GM12801 (cell line): ENCODE measurements around the gene MYO7B.

ENCODE experiments used
- TF ChIP-seq, protein P1 (sequence below): IDR thresholded peaks from one replicate; pipeline ENCODE4 v1.5.1; 2011; ENCODE audit warnings: control low read depth; ENCODE audit not compliant: insufficient read length; ENCODE audit errors: extremely low read depth

Gene MYO7B

DNA sequence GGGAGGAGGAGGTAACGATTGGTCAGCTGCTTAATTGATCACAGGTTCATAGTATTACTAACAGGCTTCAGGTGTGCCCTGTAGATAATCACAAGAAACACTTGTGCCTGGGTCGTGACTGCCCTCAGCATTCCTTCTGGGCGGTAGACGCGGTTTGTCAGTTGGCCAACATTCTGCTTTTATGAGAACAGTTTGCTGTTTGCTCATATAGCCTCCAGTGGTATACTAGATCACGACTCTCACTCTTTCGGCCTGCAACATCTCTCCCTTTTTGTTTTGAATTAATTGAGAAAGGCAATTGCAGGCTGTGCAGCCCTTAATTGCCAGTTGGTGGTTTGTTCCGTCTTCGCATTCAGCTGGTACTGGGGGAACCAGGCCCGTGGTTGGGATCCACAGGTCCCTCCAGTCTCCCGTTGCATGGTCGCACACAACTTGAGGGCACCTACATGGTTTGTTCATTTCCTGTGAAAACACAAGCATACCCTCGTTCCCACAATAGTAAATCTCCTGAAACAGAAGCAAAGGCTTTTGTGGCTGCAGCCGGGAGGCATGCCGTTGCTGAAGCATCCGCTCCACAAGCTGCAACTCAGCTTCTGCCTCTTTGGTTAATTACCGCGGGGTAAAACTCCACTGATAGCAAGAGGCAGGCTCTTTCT, 80.2 kb downstream of the MYO7B start:
- TF ChIP-seq, protein P1, sequence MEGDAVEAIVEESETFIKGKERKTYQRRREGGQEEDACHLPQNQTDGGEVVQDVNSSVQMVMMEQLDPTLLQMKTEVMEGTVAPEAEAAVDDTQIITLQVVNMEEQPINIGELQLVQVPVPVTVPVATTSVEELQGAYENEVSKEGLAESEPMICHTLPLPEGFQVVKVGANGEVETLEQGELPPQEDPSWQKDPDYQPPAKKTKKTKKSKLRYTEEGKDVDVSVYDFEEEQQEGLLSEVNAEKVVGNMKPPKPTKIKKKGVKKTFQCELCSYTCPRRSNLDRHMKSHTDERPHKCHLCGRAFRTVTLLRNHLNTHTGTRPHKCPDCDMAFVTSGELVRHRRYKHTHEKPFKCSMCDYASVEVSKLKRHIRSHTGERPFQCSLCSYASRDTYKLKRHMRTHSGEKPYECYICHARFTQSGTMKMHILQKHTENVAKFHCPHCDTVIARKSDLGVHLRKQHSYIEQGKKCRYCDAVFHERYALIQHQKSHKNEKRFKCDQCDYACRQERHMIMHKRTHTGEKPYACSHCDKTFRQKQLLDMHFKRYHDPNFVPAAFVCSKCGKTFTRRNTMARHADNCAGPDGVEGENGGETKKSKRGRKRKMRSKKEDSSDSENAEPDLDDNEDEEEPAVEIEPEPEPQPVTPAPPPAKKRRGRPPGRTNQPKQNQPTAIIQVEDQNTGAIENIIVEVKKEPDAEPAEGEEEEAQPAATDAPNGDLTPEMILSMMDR: no peak

DNA sequence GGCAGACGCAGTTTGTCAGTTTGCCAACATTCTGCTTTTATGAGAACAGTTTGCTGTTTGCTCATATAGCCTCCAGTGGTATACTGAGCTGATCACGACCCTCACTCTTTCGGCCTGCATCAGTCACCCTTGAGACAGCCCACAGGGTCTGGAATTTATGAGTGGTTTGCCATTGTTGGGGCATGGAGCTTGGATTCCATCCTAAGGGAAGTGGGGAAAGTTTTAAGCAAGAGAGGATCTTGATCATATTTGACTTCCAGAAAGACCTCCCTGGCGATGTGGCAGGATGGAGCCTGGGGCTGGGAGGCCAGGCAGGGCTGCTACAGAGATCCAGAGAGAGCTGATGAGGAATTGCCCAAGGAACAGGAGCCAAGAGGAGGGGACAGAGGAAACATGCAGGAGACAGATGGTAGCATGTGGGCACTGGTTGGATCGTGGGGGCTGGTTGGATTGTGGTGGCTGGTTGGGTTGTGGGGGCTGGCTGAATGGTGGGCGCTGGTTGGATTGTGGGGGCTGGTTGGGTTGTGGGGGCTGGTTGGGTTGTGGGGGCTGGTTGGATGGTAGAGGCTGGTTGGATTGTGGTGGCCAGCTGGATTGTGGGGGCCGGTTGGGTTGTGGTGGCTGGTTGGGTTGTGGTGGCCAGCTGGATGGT, 83.2 kb downstream of the MYO7B start:
- TF ChIP-seq, protein P1: no peak

DNA sequence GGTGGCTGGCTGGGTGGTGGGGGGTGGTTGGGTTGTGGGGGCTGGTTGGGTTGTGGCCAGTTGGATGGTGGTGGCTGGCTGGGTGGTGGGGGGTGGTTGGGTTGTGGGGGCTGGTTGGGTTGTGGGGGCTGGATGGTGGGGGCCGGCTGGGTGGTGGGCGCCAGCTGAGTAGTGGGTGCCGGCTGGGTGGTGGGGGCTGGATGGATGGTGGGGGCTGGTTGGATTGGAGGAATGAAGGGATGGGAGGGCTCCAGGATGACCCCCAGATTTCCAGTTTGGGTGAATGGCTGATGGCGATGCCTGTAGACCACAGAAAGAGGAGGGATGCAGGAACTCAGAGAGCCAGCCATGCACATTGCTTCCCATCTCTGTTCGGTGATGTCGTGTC, 83.7 kb downstream of the MYO7B start:
- TF ChIP-seq, protein P1: no peak

DNA sequence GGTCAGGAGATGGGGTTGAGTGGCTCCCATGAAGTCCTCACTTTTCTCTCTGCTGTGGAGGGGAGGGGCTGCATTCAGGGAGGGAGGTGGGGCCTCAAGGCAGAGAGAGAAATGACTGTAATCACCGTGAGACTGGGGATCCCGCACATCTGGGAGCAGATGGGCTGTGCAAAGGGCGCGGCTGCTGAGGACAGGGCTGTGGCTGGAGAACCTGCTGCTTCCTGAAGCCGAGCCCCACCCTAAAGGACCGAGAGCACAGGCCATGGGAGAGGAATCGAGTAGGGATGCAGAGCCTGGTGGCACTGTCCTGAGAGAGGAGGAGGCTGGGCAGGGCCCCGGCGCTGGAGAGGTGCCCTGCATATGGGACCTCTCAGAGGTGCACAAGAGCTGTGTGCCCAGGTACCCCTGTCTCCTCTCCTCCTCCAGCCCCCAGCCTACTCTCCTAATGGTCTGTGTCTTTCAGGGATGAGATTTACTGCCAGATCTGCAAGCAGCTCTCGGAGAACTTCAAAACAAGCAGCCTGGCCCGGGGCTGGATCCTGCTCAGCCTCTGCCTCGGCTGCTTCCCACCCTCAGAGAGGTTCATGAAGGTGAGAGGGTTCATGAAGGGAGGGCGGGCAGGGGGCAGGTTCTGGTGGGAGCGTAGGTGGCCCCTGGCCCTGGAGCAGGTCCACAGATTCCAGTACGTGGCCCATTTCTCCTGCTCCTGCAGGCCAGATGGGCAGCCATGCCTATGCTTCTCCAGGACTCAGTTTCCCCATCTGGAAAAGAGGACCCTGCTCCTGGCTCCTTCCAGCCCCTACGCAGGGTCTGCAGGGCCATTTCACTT, 84.6 kb downstream of the MYO7B start:
- TF ChIP-seq, protein P1: no peak

DNA sequence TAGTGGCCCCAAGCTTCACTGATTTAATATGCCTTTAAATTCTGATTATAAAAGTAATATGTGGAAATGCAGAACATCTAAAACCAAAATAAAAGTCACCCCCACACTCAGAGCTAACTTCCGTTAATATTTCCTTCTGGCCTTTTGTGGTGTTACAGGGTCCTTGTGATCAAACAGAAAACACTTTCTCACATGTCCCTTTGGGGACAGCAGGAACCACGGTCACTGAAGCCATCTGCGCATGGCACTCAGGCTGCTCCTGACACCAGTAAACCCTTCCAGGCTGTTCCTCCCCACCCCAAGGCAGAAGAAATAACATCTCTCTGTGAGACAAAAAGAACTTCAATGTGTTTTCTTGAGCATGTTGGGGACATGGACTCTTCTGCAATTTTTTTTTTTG, 85.4 kb downstream of the MYO7B start:
- TF ChIP-seq, protein P1: no peak

DNA sequence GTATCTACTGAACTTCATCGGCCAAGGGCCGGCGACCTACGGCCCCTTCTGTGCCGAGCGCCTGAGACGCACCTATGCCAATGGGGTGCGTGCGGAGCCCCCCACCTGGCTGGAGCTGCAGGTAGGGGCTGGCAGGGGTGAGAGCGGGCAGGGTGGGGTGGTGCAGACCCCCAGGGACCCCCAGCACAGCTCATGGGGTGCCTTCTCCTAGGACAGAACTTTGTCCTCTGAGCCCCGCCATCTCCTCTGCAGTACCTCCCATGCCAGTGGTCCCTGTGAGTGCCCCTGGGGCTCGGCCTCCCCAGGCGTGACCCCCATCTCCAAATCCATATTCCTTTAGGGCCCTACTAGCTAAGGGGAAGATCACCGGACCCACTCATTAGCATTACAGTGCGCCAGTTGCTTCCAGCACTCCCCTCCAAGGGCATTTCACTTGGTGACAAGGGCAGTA, 86.5 kb downstream of the MYO7B start:
- TF ChIP-seq, protein P1: no peak
